BLaER1 treated with 17β-estradiol and CSF1 and Interleukin-3, amounts not matched to agents 10 nM and 100 nM (cell line): ENCODE data around the gene UGT2B17.

ENCODE experiments used
- H3K27ac ChIP-seq, 11 experiments: shearing (Covaris generic); formaldehyde crosslinking; 2 replicates each; pipeline ENCODE4 v1.8.1; 2022
- H3K27me3 ChIP-seq, 11 experiments: shearing (Covaris generic); formaldehyde crosslinking; 2 replicates each; pipeline ENCODE4 v1.8.1; 2022
- H3K36me3 ChIP-seq, 11 experiments: shearing (Covaris generic); formaldehyde crosslinking; 2 replicates each; pipeline ENCODE4 v1.8.1; 2022
- H3K4me1 ChIP-seq, 10 experiments: shearing (Covaris generic); formaldehyde crosslinking; 2 replicates each; pipeline ENCODE4 v1.8.1; 2022
- H3K4me2 ChIP-seq, 11 experiments: shearing (Covaris generic); formaldehyde crosslinking; 2 replicates each; pipeline ENCODE4 v1.8.1; 2022
- H3K4me3 ChIP-seq, 10 experiments: shearing (Covaris generic); formaldehyde crosslinking; 2 replicates each; pipeline ENCODE4 v1.8.1; 2022
- H3K9ac ChIP-seq, 11 experiments: shearing (Covaris generic); formaldehyde crosslinking; 2 replicates each; pipeline ENCODE4 v1.8.1; 2022
- H3K9me3 ChIP-seq, 11 experiments: shearing (Covaris generic); formaldehyde crosslinking; replicated peaks in 1 of 11; 2 replicates each; pipeline ENCODE4 v1.8.1; 2022
- H4K20me1 ChIP-seq, 11 experiments: shearing (Covaris generic); formaldehyde crosslinking; 2 replicates each; pipeline ENCODE4 v1.8.1; 2022
- Cebpa-rat ChIP-seq, 11 experiments: shearing (Covaris generic); IDR thresholded peaks; 2 replicates each; pipeline ENCODE4 v1.8.1; 2022

UGT2B17 gene

GRCh38 chr4:68494688-68495087 lies 81.4 kb downstream of the UGT2B17 start:
- TF ChIP-seq Cebpa-rat (IDR thresholded peaks at IDR 0.05): no peak
- Histone ChIP-seq H3K9ac (peak overlapping the region in 4 of 11 experiments; percentile 6 to 28 (median 18); a peak in 2 of 22 replicates), H4K20me1 (no peaks in the 10 kb centered on the region), H3K27me3 (no peaks in the 10 kb centered on the region), H3K4me3 (peak overlapping the region in 4 of 10 experiments; percentile 4 to 36 (median 14); a peak in 5 of 20 replicates), H3K27ac (peak overlapping the region in 8 of 11 experiments; percentile 10 to 49 (median 40); a peak in 11 of 22 replicates), H3K9me3 (no peaks in the 10 kb centered on the region), H3K4me2 (peak overlapping the region; percentile 64 to 83 (median 77)), H3K36me3 (no peaks in the 10 kb centered on the region), H3K4me1 (peaks cover 13 to 29% (median 22%) of the 10 kb centered on the region in 10 experiments)

GRCh38 chr4:68490826-68491457 lies 85.2 kb downstream of the UGT2B17 start:
- TF ChIP-seq Cebpa-rat (IDR thresholded peaks at IDR 0.05): no peak
- no peaks in the 10 kb centered on the region for H4K20me1 ChIP-seq
- H3K9ac ChIP-seq: no peak overlapping the region
- no peak overlapping the region for H3K27ac ChIP-seq
- no peak overlapping the region for H3K4me3 ChIP-seq
- no peaks in the 10 kb centered on the region for H3K27me3 ChIP-seq
- peaks cover 13 to 26% (median 22%) of the 10 kb centered on the region in 10 experiments for H3K4me1 ChIP-seq
- no peaks in the 10 kb centered on the region; a peak in 1 of 22 replicates for H3K9me3 ChIP-seq
- H3K4me2 ChIP-seq: no peak overlapping the region
- no peaks in the 10 kb centered on the region for H3K36me3 ChIP-seq

GRCh38 chr4:68489338-68489737 lies 86.8 kb downstream of the UGT2B17 start:
- no peaks in the 10 kb centered on the region; a peak in 1 of 22 replicates for H3K9me3 ChIP-seq
- no peaks in the 10 kb centered on the region for H3K36me3 ChIP-seq
- no peak overlapping the region for H3K27ac ChIP-seq
- no peaks in the 10 kb centered on the region for H3K27me3 ChIP-seq
- H3K4me2 ChIP-seq: no peak overlapping the region
- H3K9ac ChIP-seq: no peak overlapping the region
- H3K4me3 ChIP-seq: no peak overlapping the region
- peaks cover 5 to 11% (median 9%) of the 10 kb centered on the region in 10 experiments; a peak in 18 of 20 replicates for H3K4me1 ChIP-seq
- no peak for TF ChIP-seq Cebpa-rat (IDR thresholded peaks at IDR 0.05)
- no peaks in the 10 kb centered on the region for H4K20me1 ChIP-seq
